HG03469 (cell line): ENCODE results near the gene SCTR.

Experiments used
- ATAC-seq: cut with Tn5 transposase; IDR thresholded peaks from one replicate; pipeline ENCODE4 v1.9.1; 2021; ENCODE audit warnings: mild to moderate bottlenecking, moderate library complexity, moderate number of reproducible peaks; ENCODE audit not compliant: unreplicated experiment

SCTR gene

DNA sequence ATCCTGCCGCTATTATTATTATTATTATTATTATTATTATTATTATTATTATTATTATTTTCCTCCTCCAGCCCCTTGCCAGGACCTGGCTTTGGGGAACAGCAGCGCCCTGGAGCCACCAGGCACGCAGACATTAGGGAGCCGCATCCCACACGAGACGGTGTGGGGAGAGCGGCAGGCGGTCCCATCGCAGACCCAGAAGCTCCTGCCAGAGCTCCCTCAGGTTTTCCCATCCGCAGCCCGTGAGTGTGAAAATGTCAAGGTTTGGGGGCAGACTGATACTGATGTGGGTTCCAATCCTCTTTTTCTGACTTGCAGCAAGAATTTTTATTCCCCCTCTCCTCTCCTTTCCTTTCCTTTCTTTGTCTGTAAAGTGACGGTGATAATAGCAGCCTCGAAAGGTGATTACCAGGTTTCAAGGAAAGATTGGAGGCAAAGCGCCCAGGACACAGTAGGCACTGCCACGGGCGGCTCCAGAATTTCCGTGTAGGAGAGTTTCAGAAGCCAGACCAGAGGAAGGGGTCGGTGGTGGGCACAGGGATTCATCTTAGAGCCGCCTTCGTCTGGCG lies 816 bp downstream of the SCTR start:
- ATAC-seq, result no peak

DNA sequence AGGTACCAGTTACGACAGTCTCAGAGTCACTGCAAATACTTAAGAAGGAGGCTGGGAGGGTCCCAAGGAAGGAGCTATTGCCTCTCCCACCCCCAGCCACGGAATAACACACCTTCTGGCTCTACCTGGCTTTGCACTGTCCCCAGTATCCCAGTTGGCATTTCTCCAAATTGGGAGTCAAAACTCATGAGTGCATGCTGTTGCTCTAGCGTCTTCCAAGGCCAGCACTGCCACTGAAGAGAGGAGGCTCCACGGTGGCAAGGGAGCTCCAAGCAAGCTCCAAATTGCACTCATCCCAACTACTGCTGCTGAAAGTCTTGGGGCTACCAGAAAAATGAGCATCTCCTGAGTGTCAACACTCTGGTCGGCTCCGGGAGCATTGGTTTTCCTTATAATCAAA lies 1.6 kb downstream of the SCTR start:
- no peak for ATAC-seq

DNA sequence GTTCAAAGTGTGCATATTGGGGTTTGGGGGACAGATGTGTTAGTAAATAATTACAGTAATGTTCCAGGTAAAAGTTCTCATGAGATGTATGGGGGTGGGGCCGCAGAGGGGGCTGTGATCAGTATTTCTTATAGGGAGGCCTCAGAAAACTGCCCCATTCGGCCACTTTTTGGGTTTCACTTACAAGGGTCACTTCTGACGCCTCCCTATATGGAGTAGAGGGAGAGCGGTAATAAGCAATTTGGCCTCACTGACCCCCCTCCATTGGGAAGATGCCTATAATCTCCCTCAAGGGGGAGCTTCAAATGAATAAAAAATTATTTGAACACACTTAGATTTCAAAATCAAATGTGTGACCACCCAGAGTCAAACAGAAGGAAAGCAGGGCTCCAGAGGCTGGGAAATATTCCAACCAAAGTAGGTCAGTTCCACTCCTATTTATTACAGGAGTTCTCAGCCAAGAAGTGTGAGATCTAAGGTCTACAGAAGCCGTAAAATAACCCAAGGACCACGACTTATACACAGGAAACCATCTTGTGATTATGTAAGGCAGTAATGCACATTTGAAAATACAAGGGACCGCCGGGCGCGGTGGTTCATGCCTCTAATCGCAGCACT lies 2.7 kb downstream of the SCTR start:
- ATAC-seq, result no peak

GRCh38 chr2:119520696-119521432 lies 3.4 kb downstream of the SCTR start:
- no peak for ATAC-seq

DNA sequence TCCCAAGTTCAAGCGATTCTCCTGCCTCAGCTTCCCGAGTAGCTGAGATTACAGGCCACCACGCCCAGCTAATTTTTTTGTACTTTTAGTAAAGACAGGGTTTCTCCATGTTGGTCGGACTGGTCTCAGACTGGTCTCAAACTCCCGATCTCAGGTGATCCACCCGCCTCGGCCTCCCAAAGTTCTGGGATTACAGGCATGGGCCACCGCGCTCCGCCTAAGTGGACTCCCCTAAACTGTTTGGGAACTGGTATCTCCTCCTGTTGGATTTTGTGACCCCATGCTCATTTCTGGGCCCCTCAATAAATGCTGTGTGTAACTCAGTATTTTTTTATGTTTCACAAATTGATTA lies 5.2 kb downstream of the SCTR start:
- ATAC-seq, result no peak

- ATAC-seq, result no peak
Measured at GRCh38 chr2:119518401-119519056, 5.8 kb downstream of the SCTR start.

DNA sequence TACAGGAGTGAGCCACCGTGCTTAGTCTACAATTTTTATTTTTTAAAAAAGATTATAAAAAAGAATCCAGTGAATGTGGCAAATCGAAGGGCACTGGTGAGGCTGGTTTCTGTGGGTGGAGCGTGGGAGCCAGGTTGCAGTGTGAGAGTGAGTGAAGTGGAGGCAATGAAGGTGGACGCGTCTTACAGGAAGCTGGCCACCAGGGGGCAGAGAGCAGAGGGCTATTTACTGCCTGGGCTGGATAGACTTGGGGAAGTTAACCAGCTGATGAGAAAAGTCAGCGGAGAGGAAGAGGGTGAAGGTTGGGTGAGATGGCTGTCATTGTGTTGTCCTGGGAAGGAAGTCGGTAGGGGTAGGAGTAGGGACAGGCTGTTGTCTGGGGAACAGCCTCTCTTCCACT lies 6.8 kb downstream of the SCTR start:
- ATAC-seq, result peak; percentile 80

- no peak for ATAC-seq
Measured at GRCh38 chr2:119516121-119516520, 8.2 kb downstream of the SCTR start.

- no peak for ATAC-seq
Measured at GRCh38 chr2:119513832-119514231, 10.5 kb downstream of the SCTR start.

DNA sequence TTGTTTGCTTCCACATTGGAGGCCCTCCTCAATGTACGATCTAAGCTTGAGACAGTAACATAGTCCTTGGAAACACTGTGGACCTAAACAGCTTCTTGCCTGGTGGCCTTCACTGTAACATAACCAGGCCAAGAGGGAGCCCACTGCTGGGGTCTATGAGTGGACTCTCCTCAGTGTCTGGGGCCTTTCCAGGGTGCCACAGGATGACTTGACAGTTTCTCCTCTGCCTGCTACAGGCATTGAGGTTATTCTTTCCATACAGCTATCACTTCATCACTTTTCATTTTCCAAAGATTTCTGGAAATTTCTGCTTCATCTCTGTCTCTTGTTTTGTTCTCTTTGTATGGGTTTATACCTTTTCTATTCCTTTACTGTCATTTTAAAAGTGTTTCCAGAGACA lies 11.3 kb downstream of the SCTR start:
- ATAC-seq, result no peak

DNA sequence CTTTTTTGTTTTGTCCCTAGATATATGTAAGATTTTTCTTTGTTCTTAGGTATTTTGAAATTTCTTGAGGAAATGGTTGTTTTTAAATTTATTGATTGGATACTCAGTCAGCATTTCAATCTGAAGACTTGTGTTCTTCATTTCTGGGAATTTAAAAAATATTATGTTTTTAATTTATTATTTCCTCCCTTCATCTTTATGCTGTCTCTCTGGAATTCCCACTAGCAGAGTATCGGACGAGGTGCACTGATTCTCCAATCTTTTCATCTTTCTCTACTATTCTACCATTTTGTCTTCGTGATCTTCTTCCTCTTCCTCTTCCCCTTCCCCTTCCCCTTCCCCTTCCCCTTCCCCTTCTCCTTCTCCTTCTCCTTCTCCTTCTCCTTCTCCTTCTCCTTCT lies 12.3 kb downstream of the SCTR start:
- ATAC-seq, result no peak

GRCh38 chr2:119508756-119509155 lies 15.5 kb downstream of the SCTR start:
- no peak for ATAC-seq

DNA sequence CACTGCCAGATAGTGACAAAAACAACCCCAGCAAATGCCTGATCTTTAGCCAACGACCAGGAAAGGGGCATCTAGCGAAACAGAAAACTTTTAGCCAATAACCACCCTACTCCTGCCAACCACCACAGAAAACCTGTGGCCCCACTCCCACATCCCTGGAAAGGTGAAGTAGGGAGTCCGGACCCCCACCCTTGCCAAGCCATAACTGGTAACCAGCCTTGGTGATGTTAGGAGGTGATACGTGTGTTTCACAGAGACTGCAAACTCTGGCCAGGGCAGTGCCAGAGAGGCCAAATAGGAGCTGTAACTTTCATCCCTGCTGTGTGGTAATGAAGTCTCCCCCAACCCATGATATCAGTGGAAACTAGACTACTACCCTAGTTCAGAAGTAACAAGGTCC lies 27.6 kb downstream of the SCTR start:
- ATAC-seq, result no peak

- ATAC-seq, result no peak
Measured at GRCh38 chr2:119495948-119496347, 28.3 kb downstream of the SCTR start.

DNA sequence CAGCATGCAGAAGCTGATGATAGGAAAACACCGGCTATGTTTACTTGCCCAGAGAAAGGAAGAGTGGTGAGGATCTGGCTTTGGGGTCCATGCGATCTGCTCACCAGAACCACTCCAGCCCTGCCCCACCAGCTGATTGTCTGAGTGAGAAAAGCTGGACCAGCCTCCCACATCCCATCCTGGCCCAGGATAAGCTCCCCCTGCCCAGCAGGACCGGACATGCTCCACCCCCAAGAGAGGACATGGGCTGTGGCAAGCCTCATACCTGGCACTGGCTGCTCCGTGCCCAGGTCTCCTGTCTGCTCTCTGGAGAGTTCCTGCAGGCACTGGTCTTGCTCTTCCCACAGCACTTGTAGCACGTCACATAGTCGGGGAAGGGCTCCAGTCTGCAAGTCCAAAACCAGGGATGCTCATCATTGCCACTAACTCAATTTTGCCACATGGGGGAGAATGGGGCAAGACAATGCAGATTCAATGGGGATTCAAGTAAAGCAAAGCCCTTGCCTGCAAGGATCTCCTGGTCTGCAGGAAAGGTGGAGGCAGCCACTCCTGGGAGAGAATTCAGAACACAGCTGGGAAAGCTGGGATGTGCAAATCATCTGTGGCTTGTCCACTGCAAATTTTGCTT lies 30.0 kb downstream of the SCTR start:
- no peak for ATAC-seq

GRCh38 chr2:119491776-119492525 lies 32.3 kb downstream of the SCTR start:
- no peak for ATAC-seq

DNA sequence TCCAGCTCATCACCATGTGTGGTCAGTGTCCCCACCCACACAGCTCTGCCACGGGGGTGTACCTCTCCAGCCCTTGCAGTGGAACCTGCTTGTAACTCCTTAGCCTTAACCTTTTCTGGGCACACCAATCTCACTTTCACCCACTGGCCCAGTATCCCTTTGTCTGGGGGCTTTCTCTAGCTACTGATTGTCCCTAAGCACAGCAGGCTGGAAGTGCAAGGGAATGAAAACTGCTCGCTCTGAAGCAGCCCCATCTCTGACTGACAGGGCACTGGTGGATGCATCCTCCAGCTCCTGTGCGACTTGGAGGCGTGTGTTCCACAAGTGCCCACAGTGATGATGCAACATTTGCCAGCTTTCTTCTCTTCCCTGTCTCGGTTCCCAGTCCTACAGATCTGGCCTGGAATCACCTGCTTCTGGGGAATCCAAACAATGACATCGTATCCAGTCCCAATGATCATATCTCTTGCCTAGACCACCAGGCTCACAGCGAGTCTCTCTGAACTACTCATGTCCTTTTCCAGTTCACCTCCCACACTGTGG lies 33.6 kb downstream of the SCTR start:
- ATAC-seq, result no peak

- ATAC-seq, result no peak
Measured at GRCh38 chr2:119490106-119490505, 34.2 kb downstream of the SCTR start.

DNA sequence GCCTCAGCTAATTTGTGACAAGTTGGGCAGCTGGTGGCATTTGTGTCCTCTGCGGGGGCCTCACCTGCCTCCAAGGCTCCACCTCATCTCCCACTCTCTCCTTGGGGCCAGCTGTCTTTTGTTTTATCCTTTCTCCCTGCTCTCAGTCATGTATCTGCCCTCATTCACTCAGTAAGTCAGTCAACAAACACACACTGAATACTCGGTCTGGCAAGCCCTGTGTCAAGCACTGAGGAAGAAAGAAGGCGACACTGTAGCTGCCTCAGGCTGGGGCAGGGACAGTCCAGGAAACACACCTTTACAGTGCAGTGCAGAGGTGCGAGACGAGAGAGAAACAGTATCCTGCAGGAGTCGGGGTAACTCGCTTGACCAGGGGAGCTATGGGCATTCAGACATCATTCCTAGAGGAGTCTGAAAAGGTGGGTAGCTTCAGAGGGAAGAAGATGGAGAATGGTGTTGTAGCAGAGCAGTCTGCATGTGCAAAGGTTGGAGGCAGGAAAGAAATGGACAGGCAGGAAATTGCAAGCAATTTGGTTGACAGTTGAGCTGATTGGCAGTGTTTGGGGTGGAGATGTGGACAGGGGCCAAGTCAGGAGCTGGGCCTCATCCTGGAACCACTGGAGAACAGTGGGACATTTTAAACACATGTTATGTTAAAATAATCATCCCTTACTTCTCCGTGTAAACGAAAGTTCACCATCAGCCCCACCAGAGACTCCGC lies 34.9 kb downstream of the SCTR start:
- ATAC-seq, result no peak
